HepG2 (cell line): ENCODE data around the gene PPP1R3A.

ENCODE experiments used
- ADNP ChIP-seq: sonication (generic); formaldehyde crosslinking; IDR thresholded peaks from 2 replicates; pipeline ENCODE4 v1.4.0; 2020; ENCODE audit warnings: missing genetic modification reagents
- ISL2 ChIP-seq: sonication (generic); formaldehyde crosslinking; IDR thresholded peaks from 2 replicates; pipeline ENCODE4 v1.5.0; 2020; ENCODE audit warnings: missing genetic modification reagents
- MAFG ChIP-seq: sonication (generic); formaldehyde crosslinking; IDR thresholded peaks from 2 replicates; pipeline ENCODE4 v1.5.1; 2020; ENCODE audit warnings: mild to moderate bottlenecking, missing genetic modification reagents
- POLR2AphosphoS5 ChIP-seq: IDR thresholded peaks from 2 replicates; pipeline ENCODE4 v1.6.1; 2012; ENCODE audit warnings: low read depth, low read length
- ZNF709 ChIP-seq: sonication (generic); formaldehyde crosslinking; IDR thresholded peaks from 2 replicates; pipeline ENCODE4 v1.5.0; 2020; ENCODE audit warnings: mild to moderate bottlenecking, missing genetic modification reagents
- ZNF772 ChIP-seq: sonication (generic); formaldehyde crosslinking; IDR thresholded peaks from 2 replicates; pipeline ENCODE4 v1.5.0; 2020; ENCODE audit warnings: mild to moderate bottlenecking, missing genetic modification reagents
- TF ChIP-seq, protein P1 (sequence below): sonication (generic); formaldehyde crosslinking; IDR thresholded peaks from 2 replicates; pipeline ENCODE4 v1.4.0; 2020; ENCODE audit warnings: missing genetic modification reagents
- TF ChIP-seq, protein P2 (sequence below): sonication (generic); formaldehyde crosslinking; IDR thresholded peaks from 2 replicates; pipeline ENCODE4 v1.5.0; 2020; ENCODE audit warnings: mild to moderate bottlenecking, missing genetic modification reagents, moderate library complexity
- TF ChIP-seq, protein P3 (sequence below), 2 experiments: sonication (generic) in 1 of 2; formaldehyde crosslinking in 1 of 2; IDR thresholded peaks; 2 replicates each; pipeline versions ENCODE4 v1.5.1 to v1.6.1; 2011 to 2020; ENCODE audit warnings: borderline replicate concordance in 1 of 2, low read depth in 1 of 2, low read length in 1 of 2, mild to moderate bottlenecking in 1 of 2, missing genetic modification reagents in 1 of 2, moderate library complexity in 1 of 2
- TF ChIP-seq, protein P4 (sequence below): sonication (generic); formaldehyde crosslinking; IDR thresholded peaks from 2 replicates; pipeline ENCODE4 v1.8.0; 2022; ENCODE audit warnings: low read depth, missing genetic modification reagents

DNA sequence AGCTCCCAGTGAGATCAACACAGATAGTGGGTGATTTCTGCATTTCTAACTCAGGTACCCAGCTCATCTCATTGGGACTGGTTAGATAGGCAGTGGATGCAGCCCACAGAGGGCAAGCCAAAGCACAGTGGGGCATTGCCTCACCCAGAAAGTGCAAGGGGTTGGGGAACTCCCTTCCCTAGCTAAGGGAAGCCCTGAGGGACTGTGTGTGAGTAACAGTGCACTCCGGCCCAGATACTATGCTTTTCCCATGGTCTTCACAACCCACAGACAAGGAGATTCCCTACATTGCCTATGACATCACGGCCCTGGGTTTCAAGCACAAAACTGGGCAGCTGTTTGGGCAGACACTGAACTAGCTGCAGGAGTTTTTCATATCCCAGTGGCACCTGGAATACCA is 62.8 kb downstream of the PPP1R3A start:
- TF ChIP-seq, protein P1, sequence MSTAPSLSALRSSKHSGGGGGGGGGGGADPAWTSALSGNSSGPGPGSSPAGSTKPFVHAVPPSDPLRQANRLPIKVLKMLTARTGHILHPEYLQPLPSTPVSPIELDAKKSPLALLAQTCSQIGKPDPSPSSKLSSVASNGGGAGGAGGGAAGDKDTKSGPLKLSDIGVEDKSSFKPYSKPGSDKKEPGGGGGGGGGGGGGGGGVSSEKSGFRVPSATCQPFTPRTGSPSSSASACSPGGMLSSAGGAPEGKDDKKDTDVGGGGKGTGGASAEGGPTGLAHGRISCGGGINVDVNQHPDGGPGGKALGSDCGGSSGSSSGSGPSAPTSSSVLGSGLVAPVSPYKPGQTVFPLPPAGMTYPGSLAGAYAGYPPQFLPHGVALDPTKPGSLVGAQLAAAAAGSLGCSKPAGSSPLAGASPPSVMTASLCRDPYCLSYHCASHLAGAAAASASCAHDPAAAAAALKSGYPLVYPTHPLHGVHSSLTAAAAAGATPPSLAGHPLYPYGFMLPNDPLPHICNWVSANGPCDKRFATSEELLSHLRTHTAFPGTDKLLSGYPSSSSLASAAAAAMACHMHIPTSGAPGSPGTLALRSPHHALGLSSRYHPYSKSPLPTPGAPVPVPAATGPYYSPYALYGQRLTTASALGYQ (CRISPR knock-in tag), result no peak
- no peak for TF ChIP-seq ZNF709
- TF ChIP-seq, protein P2, sequence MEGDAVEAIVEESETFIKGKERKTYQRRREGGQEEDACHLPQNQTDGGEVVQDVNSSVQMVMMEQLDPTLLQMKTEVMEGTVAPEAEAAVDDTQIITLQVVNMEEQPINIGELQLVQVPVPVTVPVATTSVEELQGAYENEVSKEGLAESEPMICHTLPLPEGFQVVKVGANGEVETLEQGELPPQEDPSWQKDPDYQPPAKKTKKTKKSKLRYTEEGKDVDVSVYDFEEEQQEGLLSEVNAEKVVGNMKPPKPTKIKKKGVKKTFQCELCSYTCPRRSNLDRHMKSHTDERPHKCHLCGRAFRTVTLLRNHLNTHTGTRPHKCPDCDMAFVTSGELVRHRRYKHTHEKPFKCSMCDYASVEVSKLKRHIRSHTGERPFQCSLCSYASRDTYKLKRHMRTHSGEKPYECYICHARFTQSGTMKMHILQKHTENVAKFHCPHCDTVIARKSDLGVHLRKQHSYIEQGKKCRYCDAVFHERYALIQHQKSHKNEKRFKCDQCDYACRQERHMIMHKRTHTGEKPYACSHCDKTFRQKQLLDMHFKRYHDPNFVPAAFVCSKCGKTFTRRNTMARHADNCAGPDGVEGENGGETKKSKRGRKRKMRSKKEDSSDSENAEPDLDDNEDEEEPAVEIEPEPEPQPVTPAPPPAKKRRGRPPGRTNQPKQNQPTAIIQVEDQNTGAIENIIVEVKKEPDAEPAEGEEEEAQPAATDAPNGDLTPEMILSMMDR (CRISPR knock-in tag), result no peak
- TF ChIP-seq POLR2AphosphoS5, result no peak
- TF ChIP-seq ADNP (CRISPR knock-in tag), result no peak
- TF ChIP-seq, protein P3, sequence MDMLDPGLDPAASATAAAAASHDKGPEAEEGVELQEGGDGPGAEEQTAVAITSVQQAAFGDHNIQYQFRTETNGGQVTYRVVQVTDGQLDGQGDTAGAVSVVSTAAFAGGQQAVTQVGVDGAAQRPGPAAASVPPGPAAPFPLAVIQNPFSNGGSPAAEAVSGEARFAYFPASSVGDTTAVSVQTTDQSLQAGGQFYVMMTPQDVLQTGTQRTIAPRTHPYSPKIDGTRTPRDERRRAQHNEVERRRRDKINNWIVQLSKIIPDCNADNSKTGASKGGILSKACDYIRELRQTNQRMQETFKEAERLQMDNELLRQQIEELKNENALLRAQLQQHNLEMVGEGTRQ (IDR thresholded peaks at IDR 0.05; ENCODE audit: low read depth, low read length), result no peak
- TF ChIP-seq, protein P3 (CRISPR knock-in tag; IDR thresholded peaks at IDR 0.05; ENCODE audit: borderline replicate concordance), result no peak
- no peak for TF ChIP-seq ISL2 (CRISPR knock-in tag)
- TF ChIP-seq, protein P4, sequence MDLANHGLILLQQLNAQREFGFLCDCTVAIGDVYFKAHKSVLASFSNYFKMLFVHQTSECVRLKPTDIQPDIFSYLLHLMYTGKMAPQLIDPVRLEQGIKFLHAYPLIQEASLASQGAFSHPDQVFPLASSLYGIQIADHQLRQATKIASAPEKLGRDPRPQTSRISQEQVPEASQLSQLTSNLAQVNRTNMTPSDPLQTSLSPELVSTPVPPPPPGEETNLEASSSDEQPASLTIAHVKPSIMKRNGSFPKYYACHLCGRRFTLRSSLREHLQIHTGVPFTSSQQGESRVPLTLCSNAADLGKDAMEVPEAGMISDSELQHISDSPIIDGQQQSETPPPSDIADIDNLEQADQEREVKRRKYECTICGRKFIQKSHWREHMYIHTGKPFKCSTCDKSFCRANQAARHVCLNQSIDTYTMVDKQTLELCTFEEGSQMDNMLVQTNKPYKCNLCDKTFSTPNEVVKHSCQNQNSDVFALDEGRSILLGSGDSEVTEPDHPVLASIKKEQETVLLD (CRISPR knock-in tag), result no peak
- no peak for TF ChIP-seq ZNF772 (CRISPR knock-in tag)
- TF ChIP-seq MAFG (CRISPR knock-in tag), result no peak
